Adrenal gland (tissue), 12 donors: ENCODE data around the gene CLIP2. TPM values are rescaled to one million over a fixed set of nuclear protein-coding genes. Genes with fewer than 3 reads are reported as not detected.
"Not testable (repeated sequence)": the region's sequence is repeated elsewhere in the genome, so short reads cannot be mapped to it uniquely, and the experiment has no call there.

ENCODE experiments used
- DNase-seq, 7 donors: peaks; one replicate each; pipeline ENCODE4 v3.0.0-alpha.2; 2019 to 2020
- H3K27ac ChIP-seq, 5 donors: fragments of 200-600 bp; sonication (generic) in 4 of 5; 1 replicate in 3 of 5; 2 replicates in 2 of 5; pipeline versions ENCODE4 v1.5.1 to v1.8.0; 2016 to 2020; ENCODE audit warnings: mild to moderate bottlenecking in 1 of 5
- H3K27me3 ChIP-seq: fragments of 200-600 bp; 2 replicates; pipeline ENCODE4 v1.8.0; 2021
- H3K36me3 ChIP-seq, 2 donors: fragments of 200-600 bp; replicated peaks in 1 of 2; 1 replicate in 1 of 2; 2 replicates in 1 of 2; pipeline versions ENCODE4 v1.5.1 to v1.8.0; 2018 to 2022
- H3K4me1 ChIP-seq, 2 donors: fragments of 200-600 bp; replicated peaks in 1 of 2; 1 replicate in 1 of 2; 2 replicates in 1 of 2; pipeline versions ENCODE4 v1.5.1 to v1.8.0; 2018 to 2021
- H3K4me3 ChIP-seq, 4 donors: fragments of 200-600 bp; sonication (generic) in 3 of 4; one replicate each; pipeline ENCODE4 v1.5.1; 2016 to 2018
- H3K9me3 ChIP-seq, 3 donors: fragments of 200-600 bp; sonication (generic) in 1 of 3; replicated peaks in 1 of 3; 1 replicate in 2 of 3; 2 replicates in 1 of 3; pipeline versions ENCODE4 v1.5.1 to v1.8.0; 2016 to 2021
- CTCF ChIP-seq, 6 experiments: fragments of 450-650 bp in 4 of 6; fragments of 200-600 bp in 2 of 6; sonication (generic) in 1 of 6; IDR thresholded peaks; 1 replicate in 5 of 6; 2 replicates in 1 of 6; pipeline versions ENCODE4 v1.5.1 to v1.8.0; 2016 to 2021; ENCODE audit warnings: antibody characterized with exemption in 6 of 6, mild to moderate bottlenecking in 2 of 6, moderate library complexity in 1 of 6
- POLR2A ChIP-seq, 2 donors: fragments of 450-650 bp; IDR thresholded peaks; one replicate each; pipeline ENCODE4 v1.6.1; 2017; ENCODE audit warnings: antibody characterized with exemption in 2 of 2, mild to moderate bottlenecking in 2 of 2, moderate library complexity in 1 of 2
- WGBS, 4 donors: extraction: QIAGEN DNeasy Blood & Tissue Kit in 2 of 4; methylation state at CpG; one replicate each; pipeline versions ENCODE4 v1.1.5 to v1.1.7; 2013 to 2017; 5-methylcytosine and 5-hydroxymethylcytosine counted together
- intact Hi-C, 2 donors: fragments of 100-400 bp; cut with DNase I; formaldehyde crosslinking; loops; one replicate each; pipeline versions ENCODE4 v1.14.1 to v1.15.0; 2022 to 2023
- polyA plus RNA-seq, 3 donors: library from polyadenylated mRNA; stranded (reverse); fragments of 200-250 nt in 2 of 3; fragments of 350-450 nt in 1 of 3; fragmentation: Illumina TruSeq in 1 of 3; extraction: RNeasy Lipid Tissue Mini Kit (QIAGEN cat#74804) in 1 of 3; gene quantifications; one replicate each; pipeline ENCODE4 v1.2.3, GENCODE V29; 2013 to 2014
- total RNA-seq, 9 donors: library from RNA; depleted of rRNA in 4 of 9; stranded (reverse); fragments of >200 nt in 4 of 9; fragments of 120-200 nt in 1 of 9; fragmentation: NEBNext Ultra II Directional in 1 of 9; extraction: Animal tissue kit (Norgen Biotek cat#: 25700) in 1 of 9; gene quantifications; one replicate each; pipeline versions ENCODE4 v1.1.0 to v1.2.4, GENCODE V29; 2013 to 2023
- donor health status: healthy with polysubstance abuse.
- donor health status: Bipolar disorder and iron deficiency.
- donor health status: DM: yes; HTN: yes; CAD: no.
- donor health status: DM: no; HTN: no; CAD: no.
- donor health status: DM: no; HTN: no; CAD: no.
- donor health status: DM: yes; HTN: yes; CAD: no.

CLIP2 gene
- total and polyA plus RNA-seq, 12 donors, result 6.8 to 48.6 (median 25.6) TPM

- TF ChIP-seq CTCF (IDR thresholded peaks at IDR 0.05) (no peak), POLR2A (IDR thresholded peaks at IDR 0.05) (no peak)
- no peaks in the 10 kb centered on the region for H3K27me3 ChIP-seq
- H3K4me1 ChIP-seq, result peaks cover under 1 to 6% of the 10 kb centered on the region in 2 donors
- no peak for DNase-seq
- H3K4me3 ChIP-seq, result no peak overlapping the region
- no peak overlapping the region for H3K27ac ChIP-seq
- WGBS, 4 donors, result 75 to 87% (median 80%) methylated on average over 7 to 16 of the region's 16 CpGs
- H3K36me3 ChIP-seq, result no peaks in the 10 kb centered on the region
- no peaks in the 10 kb centered on the region for H3K9me3 ChIP-seq
- intact Hi-C loops, result no loop called here
These were observed 23.3 kb downstream of the CLIP2 start for GRCh38 chr7:74312418-74313028.

- H3K9me3 ChIP-seq, H3K27ac ChIP-seq, H3K4me3 ChIP-seq, H3K4me1 ChIP-seq, intact Hi-C loops, H3K27me3 ChIP-seq, H3K36me3 ChIP-seq, DNase-seq: not testable (repeated sequence)
- 75 to 88% (median 85%) methylated on average over 3 to 4 of the region's 4 CpGs for WGBS, 4 donors
These were observed 26.7 kb downstream of the CLIP2 start for GRCh38 chr7:74315891-74316290.

- Histone ChIP-seq H3K27me3 (no peaks in the 10 kb centered on the region), H3K4me1 (no peaks in the 10 kb centered on the region), H3K27ac (no peak overlapping the region), H3K4me3 (no peak overlapping the region), H3K36me3 (no peaks in the 10 kb centered on the region), H3K9me3 (no peaks in the 10 kb centered on the region)
- intact Hi-C loops, result no loop called here
- TF ChIP-seq POLR2A (IDR thresholded peaks at IDR 0.05), result no peak
- 93 to 98% (median 96%) methylated on average over 8 to 20 of the region's 20 CpGs for WGBS, 4 donors
- no peak for DNase-seq
These were observed 28.1 kb downstream of the CLIP2 start for GRCh38 chr7:74317146-74317782.

- H3K27ac ChIP-seq, result no peak overlapping the region
- intact Hi-C loops, result no loop called here
- no peaks in the 10 kb centered on the region for H3K9me3 ChIP-seq
- H3K36me3 ChIP-seq, result no peaks in the 10 kb centered on the region
- no peaks in the 10 kb centered on the region for H3K27me3 ChIP-seq
- WGBS, 4 donors, result 91 to 98% (median 98%) methylated on average over 8 of the region's 8 CpGs
- TF ChIP-seq POLR2A (IDR thresholded peaks at IDR 0.05) (no peak), CTCF (IDR thresholded peaks at IDR 0.05) (no peak)
- DNase-seq, result no peak
- H3K4me3 ChIP-seq, result no peak overlapping the region
- no peaks in the 10 kb centered on the region for H3K4me1 ChIP-seq
These were observed 28.8 kb downstream of the CLIP2 start for GRCh38 chr7:74318043-74318442.

GRCh38 chr7:74320645-74321221 is 31.5 kb downstream of the CLIP2 start:
- no peaks in the 10 kb centered on the region for H3K36me3 ChIP-seq
- H3K27ac ChIP-seq, result no peak overlapping the region
- no peaks in the 10 kb centered on the region for H3K9me3 ChIP-seq
- H3K4me3 ChIP-seq, result no peak overlapping the region
- no peaks in the 10 kb centered on the region for H3K4me1 ChIP-seq
- intact Hi-C loops, result no loop called here
- H3K27me3 ChIP-seq, result no peaks in the 10 kb centered on the region
- TF ChIP-seq POLR2A (IDR thresholded peaks at IDR 0.05), result no peak
- TF ChIP-seq CTCF (IDR thresholded peaks at IDR 0.05), result no peak
- WGBS, 4 donors, result 77 to 80% (median 78%) methylated on average over 9 of the region's 9 CpGs
- no peak for DNase-seq

- H3K4me3 ChIP-seq, H3K36me3 ChIP-seq, H3K9me3 ChIP-seq, H3K27me3 ChIP-seq, intact Hi-C loops, H3K4me1 ChIP-seq, DNase-seq, H3K27ac ChIP-seq: not testable (repeated sequence)
- WGBS, 4 donors, result 97 to 99% (median 98%) methylated on average over 9 of the region's 9 CpGs
These were observed 33.7 kb downstream of the CLIP2 start for GRCh38 chr7:74322892-74323291.
